K562 (cell line): ENCODE results near the gene PCGF6. TPM values are rescaled to one million over a fixed set of nuclear protein-coding genes. Genes with fewer than 3 reads are reported as not detected.

ENCODE experiments used
- ATAC-seq: fragments of 200-7000 bp; cut with Tn5 transposase; 3 replicates; pipeline ENCODE4 v1.9.1; 2020; ENCODE audit warnings: moderate library complexity
- BruUV-seq: library from RNA; stranded (reverse); fragments of 400-500 nt; replicated peaks from 2 replicates; lab custom pipeline; 2021; lab: Mats Ljungman, UMichigan
- CTCF ChIA-PET: fragments of 300-600 bp; formaldehyde crosslinking; extraction: SDS; loops from one replicate; lab custom pipeline; 2021; ENCODE audit warnings: low intra/inter-chr PET ratio; lab: Yijun Ruan, JAX
- POLR2A ChIA-PET: fragments of 300-600, 350-650 bp; sonication (Branson Sonifier 250); formaldehyde crosslinking; extraction: SDS; loops from one replicate; lab custom pipeline; 2021; ENCODE audit warnings: antibody characterized with exemption, inconsistent platforms; lab: Yijun Ruan, JAX
- DNase-seq, 4 experiments: peaks; one replicate each; pipeline versions ENCODE4 v3.0.0 to v3.0.0-alpha.2; 2011 to 2018; ENCODE audit warnings: low spot score in 3 of 4, mixed read lengths in 3 of 4; ENCODE audit errors: extremely low read depth in 1 of 4
- FAIRE-seq: peaks from 2 replicates; lab custom pipeline; 2011; peaks lifted over from hg19 to GRCh38; lab: Jason Lieb, UNC
- H2AFZ ChIP-seq: 2 replicates; pipeline ENCODE4 v1.6.0; 2011; ENCODE audit warnings: low read depth, low read length, control low read depth, inconsistent platforms
- H3K27ac ChIP-seq: fragments of 200-600 bp; 3 replicates; pipeline ENCODE4 v1.8.0; 2011; ENCODE audit warnings: low read depth, mild to moderate bottlenecking, control low read depth, inconsistent platforms, low read length, moderate library complexity, mixed read lengths; ENCODE audit errors: extremely low read depth
- H3K27me3 ChIP-seq, 2 experiments: fragments of 300-600 bp in 1 of 2; 2 replicates in 1 of 2; 3 replicates in 1 of 2; pipeline versions ENCODE4 v1.6.0 to v1.8.0; 2011; ENCODE audit warnings: inconsistent platforms in 2 of 2, low read length in 2 of 2, mild to moderate bottlenecking in 1 of 2, mixed read lengths in 1 of 2, moderate library complexity in 1 of 2; ENCODE audit not compliant: control insufficient read depth in 2 of 2, insufficient read depth in 2 of 2
- H3K36me3 ChIP-seq: fragments of 300-600 bp; 3 replicates; pipeline ENCODE4 v1.8.0; 2011; ENCODE audit warnings: mild to moderate bottlenecking, low read length, inconsistent platforms; ENCODE audit not compliant: control insufficient read depth, insufficient read depth
- H3K4me1 ChIP-seq, 2 experiments: fragments of 200-600 bp in 1 of 2; replicated peaks in 1 of 2; 2 replicates in 1 of 2; 3 replicates in 1 of 2; pipeline versions ENCODE4 v1.5.1 to v1.8.0; 2011; ENCODE audit warnings: inconsistent platforms in 2 of 2, low read length in 2 of 2, mild to moderate bottlenecking in 1 of 2, mixed read lengths in 1 of 2, moderate library complexity in 1 of 2; ENCODE audit not compliant: control insufficient read depth in 2 of 2, insufficient read depth in 2 of 2
- H3K4me2 ChIP-seq: 2 replicates; pipeline ENCODE4 v1.6.1; 2011; ENCODE audit warnings: low read length, control low read depth, inconsistent platforms, mixed read lengths; ENCODE audit not compliant: insufficient read depth
- H3K4me3 ChIP-seq: fragments of 200-600 bp; sonication (generic), shearing (Covaris generic); 2 replicates; pipeline ENCODE4 v1.5.1; 2016; ENCODE audit warnings: control low read depth, inconsistent platforms
- H3K79me2 ChIP-seq: fragments of 200-600 bp; 3 replicates; pipeline ENCODE4 v1.8.0; 2011; ENCODE audit warnings: low read length, inconsistent platforms; ENCODE audit not compliant: control insufficient read depth, insufficient read depth
- H3K9ac ChIP-seq, 2 experiments: 2 replicates each; pipeline versions ENCODE4 v1.6.0 to v1.6.1; 2011; ENCODE audit warnings: low read depth in 2 of 2, low read length in 2 of 2, control low read depth in 1 of 2, inconsistent platforms in 1 of 2, mild to moderate bottlenecking in 1 of 2, mixed read lengths in 1 of 2; ENCODE audit not compliant: insufficient read depth in 1 of 2
- H3K9me1 ChIP-seq: one replicate; pipeline ENCODE4 v1.6.0; 2011; ENCODE audit warnings: inconsistent platforms, mild to moderate bottlenecking, low read length, moderate library complexity; ENCODE audit not compliant: control insufficient read depth, insufficient read depth
- H3K9me3 ChIP-seq: replicated peaks from 2 replicates; pipeline ENCODE4 v1.5.1; 2011; ENCODE audit warnings: low read depth, low read length, inconsistent platforms; ENCODE audit not compliant: control insufficient read depth, insufficient read depth
- H4K20me1 ChIP-seq: replicated peaks from 2 replicates; pipeline ENCODE4 v1.6.1; 2011; ENCODE audit warnings: low read length, inconsistent platforms, mixed read lengths; ENCODE audit not compliant: control insufficient read depth, insufficient read depth
- ARID1B ChIP-seq: fragments of 450-650 bp; IDR thresholded peaks from 2 replicates; pipeline ENCODE4 v1.6.1; 2016; ENCODE audit warnings: antibody characterized with exemption, mild to moderate bottlenecking, inconsistent platforms
- ARID4B ChIP-seq: sonication (generic); formaldehyde crosslinking; IDR thresholded peaks from 2 replicates; pipeline ENCODE4 v1.8.0; 2022; ENCODE audit warnings: mild to moderate bottlenecking, missing genetic modification reagents
- HMG20A ChIP-seq: fragments of 450-650 bp; formaldehyde crosslinking; conservative IDR thresholded peaks from 2 replicates; pipeline ENCODE4 v1.4.0; 2020; ENCODE audit warnings: mild to moderate bottlenecking, mixed read lengths
- NCOA2 ChIP-seq, 2 experiments: fragments of 450-650 bp; IDR thresholded peaks; 2 replicates each; pipeline ENCODE4 v1.6.1; 2018; ENCODE audit warnings: mild to moderate bottlenecking in 2 of 2, moderate library complexity in 1 of 2; ENCODE audit not compliant: partially characterized antibody in 2 of 2
- NFE2L1 ChIP-seq: fragments of 450-650 bp; IDR thresholded peaks from 2 replicates; pipeline ENCODE4 v1.6.1; 2016; ENCODE audit warnings: missing genetic modification characterization, low read depth, mild to moderate bottlenecking, missing compliant biosample characterization, moderate library complexity, borderline replicate concordance
- PHB2 ChIP-seq: fragments of 450-650 bp; IDR thresholded peaks from 2 replicates; pipeline ENCODE4 v1.6.1; 2017; ENCODE audit warnings: low read depth
- PURB ChIP-seq: sonication (generic); formaldehyde crosslinking; IDR thresholded peaks from 2 replicates; pipeline ENCODE4 v1.9.0; 2021; ENCODE audit warnings: low read depth, mild to moderate bottlenecking, missing genetic modification reagents
- STAT5A ChIP-seq: IDR thresholded peaks from 2 replicates; pipeline ENCODE4 v1.6.1; 2012; ENCODE audit warnings: low read length, inconsistent platforms, borderline replicate concordance
- TFAM ChIP-seq: fragments of 250-450 bp; sonication (Bioruptor Pico); conservative IDR thresholded peaks from 2 replicates; pipeline ENCODE4 v1.5.0; 2021; ENCODE audit warnings: mild to moderate bottlenecking, moderate library complexity
- ZNF134 ChIP-seq: fragments of 250-450 bp; sonication (Bioruptor Pico); conservative IDR thresholded peaks from 2 replicates; pipeline ENCODE4 v1.4.0; 2020
- ZNF146 ChIP-seq: IDR thresholded peaks from one replicate; pipeline ENCODE4 v1.6.1; 2018; ENCODE audit warnings: missing compliant biosample characterization; ENCODE audit not compliant: unreplicated experiment
- ZNF263 ChIP-seq: sonication (generic); formaldehyde crosslinking; IDR thresholded peaks from 2 replicates; pipeline ENCODE4 v1.8.0; 2022; ENCODE audit warnings: mild to moderate bottlenecking, missing genetic modification reagents, borderline replicate concordance
- ZNF655 ChIP-seq: fragments of 250-450 bp; sonication (Bioruptor Pico); IDR thresholded peaks from 2 replicates; pipeline ENCODE4 v1.5.0; 2021
- WGBS: fragments of 100-300 bp; shearing (Covaris generic); methylation state at CpG from one replicate; pipeline ENCODE4 v1.1.6; 2016; ENCODE audit warnings: low coverage, mixed read lengths; ENCODE audit not compliant: insufficient coverage; ENCODE audit errors: missing lambda C conversion rate; 5-methylcytosine and 5-hydroxymethylcytosine counted together
- in situ Hi-C: fragments of 300-500 bp; cut with MboI; formaldehyde crosslinking; loops from 4 replicates; pipeline ENCODE4 v1.15.0; 2018; ENCODE audit warnings: inconsistent platforms, mixed read lengths
- intact Hi-C: fragments of 100-400 bp; cut with micrococcal nuclease; formaldehyde crosslinking; loops from 2 replicates; pipeline ENCODE4 v1.14.2; 2022
- polyA plus RNA-seq, 8 experiments: library from polyadenylated mRNA; depleted of rRNA in 4 of 8; stranded (reverse) in 5 of 8; unstranded in 3 of 8; fragments of >200 nt; fragmentation: Nextera tagmentation in 2 of 8; fragmentation: Illumina TruSeq in 1 of 8; extraction: Ambion mirVana in 2 of 8; extraction: Trizol in 1 of 8; gene quantifications; 2 replicates each; pipeline versions ENCODE4 v1.2.1 to v1.2.3, GENCODE V29; 2011 to 2014; ENCODE audit warnings: inconsistent platforms in 1 of 8, missing spikeins in 1 of 8
- total RNA-seq, 7 experiments: library from RNA; depleted of rRNA in 6 of 7; stranded (reverse); fragments of >200 nt in 6 of 7; fragmentation: Illumina TruSeq in 2 of 7; extraction: Trizol in 2 of 7; gene quantifications; 2 replicates each; pipeline versions ENCODE4 v1.2.1 to v1.2.3, GENCODE V29; 2011 to 2021; ENCODE audit warnings: low replicate concordance in 1 of 7

Gene PCGF6
- total and polyA plus RNA-seq, 9 of the 15 experiments (the other 6 are each of a cell fraction or from before 2014, with no cell fraction given): 8.4 to 24.6 (median 20.6) TPM

- no peak overlapping the region for H3K4me3 ChIP-seq
- intact Hi-C loops (no loop called here), in situ Hi-C loops (no loop called here)
- ATAC-seq (no peak), FAIRE-seq (no peak), DNase-seq (no peak)
- H3K27ac ChIP-seq: no peak overlapping the region
- CTCF ChIA-PET: no interaction called here
- no peak overlapping the region for H3K9ac ChIP-seq
- peaks cover 0 to 14% of the 10 kb centered on the region in 2 experiments; a peak in 1 of 5 replicates for H3K27me3 ChIP-seq
- no peaks in the 10 kb centered on the region for H3K79me2 ChIP-seq
- H4K20me1 ChIP-seq: no peaks in the 10 kb centered on the region; the same call in 1 of the 2 replicates
- BruUV-seq: no TSS peak
- no peaks in the 10 kb centered on the region for H3K36me3 ChIP-seq
- no peaks in the 10 kb centered on the region for H3K9me1 ChIP-seq
- POLR2A ChIA-PET: interaction anchor here (1.6 kb wide), 1 partner anchor 13 kb away, joined by 5 read pairs; no protein-coding TSS in a partner anchor
- H3K9me3 ChIP-seq: no peaks in the 10 kb centered on the region
- no peak overlapping the region for H3K4me2 ChIP-seq
- WGBS: 55% methylated on average over 5 of the region's 12 CpGs
- H3K4me1 ChIP-seq: peaks cover 0 to 3% of the 10 kb centered on the region in 2 experiments; a peak in 2 of 5 replicates
- H2AFZ ChIP-seq: no peak overlapping the region
- no peak for TF ChIP-seq ZNF263 (CRISPR knock-in tag)
- no peak for TF ChIP-seq ARID4B (CRISPR knock-in tag)
- TF ChIP-seq ARID1B: no peak
- no peak for TF ChIP-seq PURB
- TF ChIP-seq ZNF655 (CRISPR knock-in tag): no peak
- TF ChIP-seq TFAM (CRISPR knock-in tag): no peak
- no peak for TF ChIP-seq HMG20A (CRISPR knock-in tag)
- TF ChIP-seq NFE2L1: no peak
- TF ChIP-seq PHB2: no peak
- TF ChIP-seq NCOA2 (IDR thresholded peaks at IDR 0.05; ENCODE audit: partially characterized antibody in 2 of 2): no peak
- TF ChIP-seq STAT5A: no peak
- TF ChIP-seq ZNF146 (CRISPR knock-in tag): no peak
- no peak for TF ChIP-seq ZNF134 (CRISPR knock-in tag)
Observed at GRCh38 chr10:103278537-103278823, 72.5 kb downstream of the PCGF6 start.
